Right ventricle myocardium inferior (tissue), 1 donor: ENCODE results near the gene FHIT. TPM values are rescaled to one million over a fixed set of nuclear protein-coding genes. Genes with fewer than 3 reads are reported as not detected.
A peak's percentile ranks its signal among the peaks of the same experiment; 100 is the strongest.

Experiments used
- ATAC-seq: fragments of 200-7000 bp; cut with Tn5 transposase; one replicate; pipeline ENCODE4 v1.9.1; 2020; ENCODE audit warnings: mild to moderate bottlenecking, moderate library complexity
- DNase-seq: peaks from one replicate; pipeline ENCODE4 v3.0.0; 2021; ENCODE audit errors: missing footprints
- intact Hi-C: fragments of 100-400 bp; cut with DNase I; formaldehyde crosslinking; loops from one replicate; pipeline ENCODE4 v1.11.0; 2022
- total RNA-seq: library from RNA; stranded (reverse); fragmentation: NEBNext Ultra II Directional; extraction: Animal tissue kit (Norgen Biotek cat#: 25700); gene quantifications from one replicate; pipeline ENCODE4 v1.2.1, GENCODE V29; 2021
- donor health status: DM: no; HTN: yes; CAD: no; lungs with severe emphysema.

FHIT gene
- total RNA-seq, 1 donor from 2014 or later, result 24.5 TPM

DNA sequence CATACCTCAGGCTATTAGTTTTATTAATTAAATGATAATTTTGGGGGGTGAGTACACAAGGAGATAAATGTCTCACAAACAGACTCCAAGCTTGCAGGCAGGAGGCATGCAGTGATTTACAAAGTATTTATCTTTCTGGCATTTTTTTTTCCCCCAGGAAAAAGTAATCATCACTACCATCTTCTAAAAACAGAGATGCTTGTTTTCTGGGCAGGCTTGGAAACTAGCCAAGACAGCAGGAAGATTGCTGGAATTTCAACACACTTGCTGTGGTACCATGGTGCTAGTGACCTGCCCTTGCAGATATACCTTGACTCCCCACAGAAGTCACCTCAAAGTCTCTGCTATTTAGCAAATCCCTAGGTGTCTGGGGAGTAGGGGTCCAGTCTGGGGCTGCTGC is 1468.6 kb downstream of the FHIT start:
- DNase-seq (no peak), ATAC-seq (no peak)
- intact Hi-C loops, result no loop called here

DNA sequence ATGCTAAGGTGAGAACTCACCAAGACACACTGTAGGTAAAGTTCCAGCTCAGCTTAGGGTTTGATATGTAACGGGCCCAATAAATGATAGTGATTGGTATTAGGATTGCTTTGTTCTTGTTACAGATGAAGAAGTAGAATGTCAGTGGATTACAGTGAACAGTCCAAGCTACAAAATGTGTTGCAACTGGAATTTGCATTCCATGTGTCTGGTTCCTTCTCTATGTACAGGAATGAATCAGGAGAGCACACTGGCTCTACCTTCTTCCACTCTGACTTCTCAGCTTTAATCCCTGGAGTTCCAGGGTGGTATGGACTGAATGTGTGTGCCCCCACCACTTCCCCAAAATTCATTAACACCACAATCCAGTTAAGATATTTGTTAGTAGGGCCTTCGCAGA is 1471.0 kb downstream of the FHIT start:
- intact Hi-C loops, result no loop called here
- no peak for DNase-seq
- no peak for ATAC-seq

DNA sequence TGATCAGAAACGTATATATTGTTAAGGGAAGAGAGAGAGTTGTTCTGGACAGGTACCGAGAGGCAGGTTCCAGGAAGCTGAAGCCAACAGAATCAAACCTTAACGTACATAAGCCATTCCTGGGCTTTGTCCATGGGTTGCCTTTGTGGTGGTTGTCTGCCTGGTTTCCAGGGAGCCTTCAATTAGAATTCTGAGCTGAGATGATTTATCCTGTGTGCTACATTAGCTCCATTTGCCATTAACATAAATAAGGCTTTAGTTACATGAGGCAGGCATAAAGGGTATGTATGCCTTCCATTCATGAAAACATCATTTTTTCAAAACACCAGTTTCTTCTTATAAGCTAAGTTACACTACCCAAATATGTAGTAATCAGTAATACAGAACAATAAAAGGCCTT is 1472.0 kb downstream of the FHIT start:
- ATAC-seq (no peak), DNase-seq (no peak)
- intact Hi-C loops, result no loop called here

DNA sequence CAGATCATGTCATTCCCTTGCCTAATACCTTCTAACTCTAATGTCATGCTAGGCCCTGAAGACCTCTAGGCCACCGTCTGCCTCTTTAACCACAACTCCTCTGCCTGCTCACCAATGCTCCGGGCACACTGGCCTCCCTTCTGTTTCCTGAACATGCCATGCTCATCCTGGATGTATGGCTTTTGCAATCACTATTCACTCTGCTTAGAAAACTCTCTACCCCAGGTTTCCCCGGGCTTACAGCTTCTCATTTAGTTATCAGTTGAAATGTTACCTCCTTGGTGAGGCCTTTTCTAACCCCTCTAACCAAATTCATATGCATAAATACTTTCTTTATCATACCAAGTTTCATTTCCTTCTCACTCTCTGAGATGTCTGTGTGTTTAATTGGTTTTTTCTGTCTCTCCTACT is 1473.6 kb downstream of the FHIT start:
- DNase-seq (no peak), ATAC-seq (no peak)
- intact Hi-C loops, result no loop called here

DNA sequence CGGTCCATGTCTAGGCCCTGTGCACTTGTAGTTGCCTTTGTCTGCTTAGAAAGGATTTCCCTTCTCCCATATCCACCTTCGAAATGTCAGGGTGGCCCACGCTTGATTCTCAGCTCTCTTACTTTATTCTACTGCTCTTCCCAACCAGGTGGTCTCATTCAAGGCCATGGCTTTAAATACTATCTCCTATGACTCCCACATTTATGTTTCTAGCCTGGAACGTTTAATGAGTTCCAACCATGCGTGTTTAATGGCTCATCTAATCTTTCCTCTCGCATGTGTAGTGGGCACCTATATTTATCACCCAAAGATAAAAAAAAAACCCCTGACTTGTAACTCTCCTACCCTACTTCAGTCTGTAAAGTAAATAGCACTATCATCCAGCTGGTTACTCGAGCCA is 1474.2 kb downstream of the FHIT start:
- DNase-seq, result no peak
- intact Hi-C loops, result no loop called here
- ATAC-seq, result no peak

DNA sequence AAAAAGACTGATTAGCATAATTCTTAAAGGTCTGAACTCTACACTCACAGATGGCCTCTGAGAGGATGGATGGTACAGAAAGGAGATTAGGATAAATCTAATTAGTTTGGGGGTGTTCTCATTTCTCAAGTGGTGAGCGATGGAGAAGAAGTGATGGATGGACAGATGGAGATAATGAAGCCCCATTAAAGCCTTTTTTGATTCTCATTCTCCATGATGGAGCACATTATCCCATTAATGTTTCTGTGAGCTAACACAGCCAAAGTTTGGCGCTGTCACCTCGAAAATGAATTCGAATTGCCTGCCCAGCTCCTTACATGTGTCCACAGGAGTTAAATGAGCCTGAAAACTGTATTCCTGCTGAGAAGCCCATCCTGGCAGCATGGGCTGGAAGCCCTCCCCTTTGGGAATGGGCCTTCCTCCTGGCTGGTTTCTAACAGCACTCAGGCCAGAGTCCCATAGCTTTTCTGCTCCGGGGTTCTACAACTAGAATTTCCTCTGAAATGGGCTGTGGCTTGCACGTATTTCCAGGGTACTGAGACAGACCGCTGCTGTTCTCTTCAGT is 1475.4 kb downstream of the FHIT start:
- intact Hi-C loops, result no loop called here
- ATAC-seq (no peak), DNase-seq (no peak)

DNA sequence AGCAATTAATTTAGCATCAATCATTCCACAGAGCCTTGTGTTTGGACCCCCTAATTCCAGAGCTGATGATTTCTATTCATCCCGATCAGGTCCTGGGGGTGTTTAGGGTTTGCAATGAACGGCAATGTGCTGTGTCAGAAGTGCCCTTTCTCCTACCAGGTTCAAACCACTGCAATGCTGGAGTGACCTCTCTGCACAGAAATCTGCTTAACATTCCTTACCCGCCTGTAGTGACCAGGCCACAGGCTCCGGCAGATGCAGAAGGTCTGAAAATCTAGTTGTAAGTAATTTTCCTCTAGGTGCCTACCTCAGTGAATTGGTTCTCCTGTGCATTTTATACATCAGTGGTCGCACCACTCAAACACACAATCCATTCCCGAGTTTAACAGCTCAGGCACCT is 1476.1 kb downstream of the FHIT start:
- ATAC-seq (no peak), DNase-seq (no peak)
- intact Hi-C loops, result no loop called here

DNA sequence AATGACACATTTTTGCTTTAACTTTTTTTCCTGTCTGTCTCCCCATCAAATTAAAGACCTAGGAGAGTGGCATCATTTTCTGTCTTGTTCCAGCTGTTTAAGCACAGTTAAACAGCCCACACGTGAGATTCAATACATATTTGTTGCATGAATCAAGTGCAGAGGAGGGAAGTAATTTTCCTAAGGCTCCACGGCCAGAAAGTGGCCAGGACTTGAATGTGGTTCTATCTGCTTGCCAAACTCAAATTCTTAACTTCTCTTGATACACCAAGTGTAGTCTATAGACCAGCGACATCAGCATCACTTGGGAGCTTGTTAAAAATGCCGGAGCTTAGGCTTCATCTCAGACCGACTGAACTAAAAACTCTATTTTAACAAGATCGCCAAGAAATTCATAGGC is 1476.6 kb downstream of the FHIT start:
- intact Hi-C loops, result no loop called here
- no peak for ATAC-seq
- DNase-seq, result no peak

DNA sequence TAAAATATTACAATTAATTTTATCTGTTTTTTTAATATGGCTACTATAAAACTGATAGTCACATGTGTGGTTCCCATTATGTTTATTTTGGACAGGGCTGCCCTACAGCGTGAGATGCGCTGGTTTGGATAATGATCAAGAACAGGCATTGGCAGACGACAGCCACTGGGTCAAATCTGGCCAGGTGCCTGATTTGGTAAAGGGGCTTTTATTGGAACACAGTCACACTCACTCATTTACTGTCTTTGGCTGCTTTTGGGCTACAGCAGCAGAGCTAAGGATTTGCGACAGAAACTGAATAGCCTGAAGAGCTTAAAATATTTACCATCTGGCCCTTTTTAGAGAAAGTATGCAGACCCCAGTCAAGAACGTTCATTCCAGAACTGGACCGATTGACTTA is 1477.3 kb downstream of the FHIT start:
- intact Hi-C loops, result no loop called here
- no peak for ATAC-seq

DNA sequence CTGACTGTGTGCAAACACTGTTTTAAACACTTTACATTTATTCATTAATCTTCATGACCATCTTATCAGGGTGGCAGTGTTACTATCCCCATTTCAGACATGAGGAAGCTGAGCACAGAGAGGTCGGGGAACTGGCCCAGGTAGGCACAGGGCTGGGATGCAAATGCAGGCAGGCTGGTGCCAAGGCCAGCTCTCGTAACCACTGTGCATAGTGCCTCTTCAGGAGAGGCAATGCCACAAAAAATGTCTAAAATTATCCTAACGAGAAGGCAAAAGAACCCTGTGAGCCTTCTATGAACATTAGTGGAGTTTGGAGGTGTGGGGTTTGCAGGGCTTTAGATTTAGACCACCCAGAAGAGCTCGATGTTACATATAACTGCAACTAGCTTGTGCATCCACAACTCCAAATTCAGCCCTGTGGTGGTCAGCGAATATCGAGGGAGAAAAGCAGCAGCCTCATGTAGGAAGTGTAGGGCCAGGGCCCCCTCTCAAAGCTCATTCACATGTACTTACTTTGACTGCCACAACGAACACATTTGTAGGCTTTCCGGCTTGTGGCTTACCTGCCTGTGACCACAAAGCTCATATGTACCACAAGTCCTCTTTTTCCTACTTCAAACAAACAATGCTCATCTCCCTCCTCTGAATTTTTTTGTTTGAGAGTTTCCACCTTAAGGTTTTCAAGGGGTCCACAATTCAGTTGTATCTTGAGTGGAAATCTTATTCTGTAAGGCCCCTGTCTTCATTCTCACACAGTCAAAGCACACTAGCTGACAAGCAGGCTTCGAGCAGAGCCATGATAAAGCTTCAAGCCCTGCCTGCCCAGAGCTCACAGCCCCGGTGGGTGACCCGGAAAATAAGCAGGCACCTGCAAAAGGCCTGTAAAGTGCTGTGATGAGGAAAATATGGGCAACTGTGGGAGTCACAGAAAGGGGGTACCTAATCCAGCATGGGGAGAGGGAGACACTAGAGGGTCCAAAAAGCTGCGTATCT is 1478.5 kb downstream of the FHIT start:
- ATAC-seq, result no peak
- intact Hi-C loops, result no loop called here
- no peak for DNase-seq

More for the DNA sequence above, 1477.3 kb downstream of the FHIT start:
- no peak for DNase-seq

DNA sequence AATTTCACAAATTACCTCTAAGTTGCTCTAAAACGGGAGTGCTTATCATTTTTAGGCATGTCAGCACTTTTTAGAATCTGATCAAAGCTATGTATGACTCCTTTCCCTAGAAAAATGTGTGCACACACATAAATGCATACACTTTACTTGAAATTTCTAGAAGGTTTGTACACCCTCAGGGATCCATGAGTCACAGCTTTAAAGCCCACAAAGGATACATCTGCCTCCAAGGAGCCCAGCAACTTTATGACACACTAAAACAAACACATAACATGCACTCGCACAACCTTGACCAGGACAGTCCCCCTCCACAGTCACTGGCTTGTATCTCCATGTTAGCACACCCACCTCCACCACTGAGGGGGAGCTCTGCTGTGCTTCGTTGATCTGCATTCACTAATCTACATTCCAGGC is 1479.5 kb downstream of the FHIT start:
- intact Hi-C loops, result no loop called here
- no peak for DNase-seq
- ATAC-seq, result no peak

DNA sequence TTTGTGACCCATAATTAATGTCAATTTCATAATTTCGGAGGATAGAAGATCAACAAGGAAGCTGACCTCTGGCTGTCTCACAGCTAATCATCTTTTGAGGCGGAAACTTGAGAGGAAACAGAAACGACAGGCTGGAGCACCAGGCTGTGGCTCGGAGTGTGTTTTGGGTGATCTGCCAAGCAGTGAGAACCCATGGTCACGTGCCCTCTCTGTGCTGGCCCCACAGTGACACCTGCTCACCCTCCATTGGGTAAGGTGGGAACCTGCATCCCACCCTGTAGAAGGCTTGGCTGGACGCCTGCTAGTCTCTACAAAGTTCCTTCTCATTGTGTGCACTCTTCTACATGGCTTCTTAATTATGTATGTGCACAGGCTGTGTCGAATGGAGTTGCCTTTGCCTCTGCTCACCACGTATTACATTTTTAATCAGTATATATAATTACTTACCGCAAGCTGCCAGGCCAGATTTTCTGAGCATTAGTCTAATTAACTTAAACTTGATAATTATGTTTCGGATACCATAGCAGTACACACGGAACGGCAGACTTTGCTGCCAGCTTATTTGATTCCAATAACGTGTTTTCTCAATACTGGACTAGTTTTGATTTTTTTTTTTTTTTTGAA is 1482.0 kb downstream of the FHIT start:
- ATAC-seq, result no peak
- intact Hi-C loops, result no loop called here
- DNase-seq, result no peak

DNA sequence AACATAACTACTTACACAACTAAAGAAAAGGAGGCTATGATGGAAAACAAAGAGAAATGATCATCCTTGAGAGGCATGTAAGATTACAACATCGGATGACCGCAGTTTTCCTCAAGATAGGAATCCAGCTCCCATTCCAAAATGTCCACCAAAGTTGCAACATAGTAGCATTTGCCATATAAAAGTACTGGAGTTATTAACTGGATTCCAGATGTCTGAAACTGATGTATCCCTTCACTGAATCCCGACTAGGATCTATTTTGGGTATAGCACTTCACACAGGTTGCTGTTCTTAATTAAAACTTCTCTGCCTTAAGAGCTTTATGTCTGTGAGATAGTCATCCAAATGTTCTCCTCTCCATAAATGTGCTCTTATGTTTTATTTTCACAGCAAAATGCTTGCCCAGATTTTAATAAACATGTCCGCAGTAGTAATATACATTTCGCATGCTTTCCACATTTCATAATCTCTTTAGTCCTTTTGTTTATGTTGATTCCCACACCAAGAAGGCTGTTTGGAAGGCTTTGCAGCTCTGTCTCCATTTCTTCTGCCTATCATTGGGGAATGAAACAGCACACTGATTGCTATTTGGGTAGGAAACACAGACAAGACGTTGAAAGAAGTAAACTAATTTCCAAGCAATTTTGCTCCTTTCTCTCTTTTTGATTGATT is 1484.9 kb downstream of the FHIT start:
- intact Hi-C loops, result no loop called here
- peak; percentile 64 for ATAC-seq
- no peak for DNase-seq

DNA sequence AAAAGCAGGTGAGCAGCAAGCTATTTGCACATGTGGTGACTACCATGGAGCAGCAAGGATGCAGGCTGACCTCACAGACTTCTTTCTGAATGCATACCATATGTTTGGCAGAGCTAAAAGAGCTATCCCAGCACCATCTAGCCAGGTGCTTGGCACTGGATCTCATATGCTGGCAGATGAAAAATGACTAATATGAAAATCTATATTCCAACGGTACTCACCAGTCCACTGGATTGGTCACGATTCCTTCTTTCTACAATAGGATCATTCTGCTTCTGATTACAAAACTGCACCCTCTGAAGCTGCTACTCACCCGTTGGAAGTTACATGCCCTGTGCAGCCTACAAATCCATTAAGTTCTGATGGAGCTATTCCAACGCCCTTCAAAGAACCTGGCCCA is 1487.1 kb downstream of the FHIT start:
- DNase-seq (no peak), ATAC-seq (no peak)
- intact Hi-C loops, result no loop called here

DNA sequence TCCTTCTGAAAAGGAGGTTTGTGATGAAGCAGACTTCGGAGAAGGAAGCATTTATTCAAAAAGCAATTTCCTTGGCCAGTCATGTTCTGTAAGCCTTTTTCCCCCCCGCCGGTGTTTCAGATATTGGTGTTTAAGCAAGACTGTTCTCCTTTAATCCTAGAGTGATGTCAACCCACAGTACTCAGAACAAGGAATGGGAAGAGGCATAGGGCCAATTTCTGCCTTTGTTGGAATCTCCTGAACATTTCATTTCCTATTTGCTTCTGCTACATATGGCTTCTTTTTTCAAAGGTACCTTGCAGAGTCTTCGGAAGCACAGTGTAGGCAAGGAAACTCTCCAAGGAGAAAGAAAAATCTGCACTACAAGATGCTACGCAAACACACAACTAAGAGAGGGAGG is 1488.3 kb downstream of the FHIT start:
- intact Hi-C loops, result no loop called here

DNA sequence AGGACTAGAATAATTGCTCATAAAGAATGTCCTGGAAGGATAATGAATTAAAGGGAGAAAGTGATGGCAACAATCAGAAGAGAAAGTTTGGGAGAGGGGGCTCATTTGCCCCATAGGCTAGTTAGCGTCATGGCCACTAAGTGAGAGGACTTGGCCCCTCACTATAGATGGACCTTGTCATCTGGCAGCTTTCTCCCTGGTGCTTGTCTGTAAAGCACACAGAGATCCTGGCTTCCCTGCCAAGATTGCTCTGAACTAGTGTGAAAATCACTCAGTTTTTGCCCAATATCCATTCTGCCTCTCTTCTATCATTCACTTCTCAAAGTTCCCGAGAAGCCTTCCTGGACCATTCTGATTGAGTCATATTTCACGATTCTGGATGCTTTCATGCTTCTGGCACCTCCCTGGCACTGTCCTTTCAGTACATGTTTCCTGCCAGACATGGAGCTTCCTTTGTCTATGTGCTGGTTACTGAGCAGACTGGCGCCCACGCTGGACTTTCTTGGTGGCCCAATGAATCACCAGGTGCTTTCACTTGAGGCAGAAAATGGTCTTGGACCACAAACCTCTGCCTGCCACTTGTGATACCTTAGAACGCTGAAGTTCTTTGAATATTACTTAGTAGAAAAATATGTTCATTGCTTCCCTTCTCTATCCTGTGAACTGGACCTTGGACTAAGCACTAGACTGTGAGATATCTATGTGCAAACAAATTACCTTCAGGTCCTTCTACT is 1491.8 kb downstream of the FHIT start:
- intact Hi-C loops, result no loop called here
- no peak for ATAC-seq

More for the DNA sequence above, 1488.3 kb downstream of the FHIT start:
- ATAC-seq (no peak), DNase-seq (no peak)

DNA sequence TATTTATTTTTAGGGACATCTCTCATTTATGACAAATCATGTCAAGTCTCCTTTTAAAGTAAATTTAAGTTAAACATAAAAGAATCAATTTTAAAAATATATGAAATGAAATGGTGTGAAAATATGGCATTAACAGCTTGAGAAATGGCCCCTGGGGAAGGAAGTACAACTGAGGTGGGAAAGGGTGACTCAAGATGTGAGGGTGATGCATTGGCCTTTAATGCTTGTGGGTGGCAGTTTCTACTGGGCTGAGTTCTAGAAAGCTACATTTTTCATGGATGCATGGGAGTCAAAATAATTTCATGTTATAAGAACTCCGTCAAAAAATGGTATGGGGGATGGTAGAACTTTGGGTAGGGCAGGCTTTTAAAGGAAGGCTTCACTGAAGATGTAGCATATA is 1492.6 kb downstream of the FHIT start:
- ATAC-seq, result no peak
- DNase-seq, result no peak
- intact Hi-C loops, result no loop called here

More for the DNA sequence above, 1491.8 kb downstream of the FHIT start:
- no peak for DNase-seq

DNA sequence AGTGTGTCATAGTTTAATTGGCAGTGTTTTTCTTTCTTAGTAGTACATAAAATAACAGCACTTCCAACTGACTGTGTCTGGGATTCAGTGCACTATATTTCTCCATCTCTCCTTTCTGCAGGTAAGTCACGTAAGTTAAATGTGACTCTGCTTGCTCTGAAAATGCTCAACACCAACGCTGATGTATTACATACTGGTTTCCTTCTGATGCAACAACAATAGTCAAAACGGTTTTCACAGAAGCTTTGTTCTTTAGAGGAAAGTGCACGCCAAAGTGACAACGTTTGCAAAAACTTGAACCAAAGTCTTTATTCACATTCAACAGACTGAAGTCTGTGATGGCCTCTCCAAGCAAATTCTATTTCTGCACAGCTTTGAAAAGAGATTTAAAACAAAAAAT is 1494.3 kb downstream of the FHIT start:
- DNase-seq (no peak), ATAC-seq (no peak)
- intact Hi-C loops, result no loop called here
